ENCODE measurements around the gene KRT74. TPM values are rescaled to one million over a fixed set of nuclear protein-coding genes. Genes with fewer than 3 reads are reported as not detected.

Gene KRT74
- total and polyA plus RNA-seq, 2 of the 13 experiments (the other 11 are each of a cell fraction or from before 2014, with no cell fraction given) = not detected

DNA sequence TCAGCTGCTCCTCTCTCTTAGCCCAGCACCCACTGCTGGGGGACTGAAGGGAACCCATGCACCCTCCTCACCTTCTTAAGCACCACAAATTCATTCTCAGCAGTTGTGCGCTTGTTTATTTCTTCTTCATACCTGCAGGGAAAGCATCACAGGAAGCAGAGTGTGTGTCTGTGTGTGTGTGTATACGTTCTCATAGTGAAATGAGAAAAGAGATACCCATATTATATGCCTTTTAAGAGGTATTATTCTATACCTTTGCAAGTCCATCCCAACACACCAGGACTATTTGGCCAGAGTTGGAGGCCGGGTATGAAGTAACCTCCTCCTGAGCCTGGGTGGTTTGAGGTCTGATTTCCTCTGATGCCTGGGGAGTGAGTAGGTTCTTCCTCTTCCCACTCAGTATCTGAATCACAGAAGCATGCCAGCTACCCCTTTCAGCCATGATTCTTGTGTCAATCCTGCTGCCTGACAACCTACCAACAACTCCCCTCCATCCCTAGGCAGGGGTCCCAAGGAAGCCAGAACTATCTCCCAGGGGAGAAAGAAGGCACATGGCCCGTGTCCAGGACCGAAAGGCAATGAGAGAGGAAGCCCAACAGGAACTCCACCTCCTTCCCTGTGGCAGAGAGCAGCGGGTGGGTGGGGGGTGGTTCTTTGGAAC lies 41.7 kb upstream of the KRT74 start (continued):
- TF ChIP-seq ZBTB49 (CRISPR knock-in tag; IDR thresholded peaks at IDR 0.05; ENCODE audit: borderline replicate concordance) (no peak), AGO2 (optimal IDR thresholded peaks at IDR 0.05; ENCODE audit: low read depth, low read length) (no peak), ELF3 (CRISPR knock-in tag; IDR thresholded peaks at IDR 0.05) (no peak), NFKBIZ (CRISPR knock-in tag; IDR thresholded peaks at IDR 0.05) (no peak), GPBP1L1 (CRISPR knock-in tag; IDR thresholded peaks at IDR 0.05) (no peak), MXI1 (IDR thresholded peaks at IDR 0.05; ENCODE audit: borderline replicate concordance, low read depth, low read length) (no peak)

DNA sequence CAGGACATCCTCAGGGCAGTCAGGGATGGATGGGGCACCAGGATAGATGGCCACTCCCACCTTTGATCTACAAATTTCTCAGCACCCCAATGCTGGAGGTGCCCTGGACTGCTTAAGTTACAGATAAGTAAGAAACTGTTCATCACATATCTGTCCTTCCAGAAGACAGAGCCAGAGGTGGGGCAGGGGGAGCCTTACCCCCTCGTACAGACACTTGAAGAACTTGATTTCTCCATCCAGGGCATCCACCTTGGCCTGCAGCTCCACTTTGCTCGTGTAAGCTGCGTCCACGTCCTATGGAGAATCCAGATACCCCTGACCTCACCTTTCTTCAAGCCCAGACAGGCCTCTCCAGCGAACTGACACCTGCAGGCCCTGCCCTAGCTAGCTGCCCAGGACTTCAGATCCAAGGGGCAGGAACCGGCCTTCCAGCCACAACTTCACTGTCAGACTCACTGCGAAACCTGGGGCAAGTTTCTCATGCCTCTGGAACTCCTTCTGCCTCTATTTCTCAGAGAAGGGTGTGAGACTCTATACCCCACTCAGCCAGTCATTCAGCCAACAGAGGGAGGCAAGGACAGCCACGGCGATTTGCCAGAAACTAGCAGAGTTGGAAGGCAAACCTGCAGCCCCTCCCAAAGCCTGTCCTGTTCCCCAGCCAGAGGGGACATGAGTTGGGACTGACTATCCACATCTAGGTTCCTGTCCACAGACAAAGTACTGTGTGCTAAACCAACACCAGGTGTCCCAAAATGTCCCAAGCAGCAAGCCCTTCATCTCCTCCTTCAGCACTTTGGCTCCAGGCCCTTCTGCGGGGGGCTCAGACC lies 41.0 kb upstream of the KRT74 start:
- intact Hi-C loops (cut with micrococcal nuclease; ENCODE audit: unreplicated experiment) (no loop called here), in situ Hi-C loops (cut with HindIII; ENCODE audit: extremely low pct_ligation_motif_present, low pct_unique_long_range_greater_than_20kb) (no loop called here)
- Histone ChIP-seq H2AFZ (ENCODE audit: low read length) (no peak overlapping the region), H3K27me3 (ENCODE audit: control insufficient read depth in 1 of 2, insufficient read depth in 2 of 2, low read length in 2 of 2) (peaks cover 4 to 53% of the 10 kb centered on the region in 2 experiments; a peak in 3 of 5 replicates), H3K79me2 (ENCODE audit: insufficient read depth, low read length) (no peaks in the 10 kb centered on the region), H3K27ac (ENCODE audit: extremely low read length, insufficient read depth, low read length) (no peak overlapping the region), H3K9ac (ENCODE audit: insufficient read depth, low read depth, low read length) (no peak overlapping the region), H3K4me1 (ENCODE audit: insufficient read depth, low read length) (no peaks in the 10 kb centered on the region), H3K9me3 (ENCODE audit: low read length) (no peaks in the 10 kb centered on the region), H3K4me3 (replicated peaks in 1 of 3; ENCODE audit: insufficient read depth in 1 of 3, low read depth in 2 of 3, low read length in 3 of 3) (no peak overlapping the region), H4K20me1 (ENCODE audit: insufficient read depth, low read length) (no peaks in the 10 kb centered on the region), H3K4me2 (ENCODE audit: low read depth, low read length) (no peak overlapping the region), H3K36me3 (replicated peaks in 1 of 2; ENCODE audit: control insufficient read depth in 1 of 2, insufficient read depth in 2 of 2, low read length in 2 of 2) (no peaks in the 10 kb centered on the region)
- ATAC-seq = no peak
- DNase-seq (ENCODE audit: low spot score) = no peak
- WGBS (ENCODE audit: low lambda C conversion rate) = 17% methylated on average over 6 of the region's 10 CpGs
- ChIA-PET CTCF (ENCODE audit: low intra/inter-chr PET ratio, low total read pairs) (no interaction called here), POLR2A (no interaction called here)
- BruUV-seq (replicated peaks) = no TSS peak
- no peak for FAIRE-seq
- no peak for TF ChIP-seq ZNF577 (CRISPR knock-in tag; IDR thresholded peaks at IDR 0.05; ENCODE audit: borderline replicate concordance, low read depth)
- TF ChIP-seq CHD4 (IDR thresholded peaks at IDR 0.05; ENCODE audit: borderline replicate concordance, low read length) = no peak
- TF ChIP-seq RXRB (CRISPR knock-in tag; IDR thresholded peaks at IDR 0.05; ENCODE audit: borderline replicate concordance) = no peak
- no peak for TF ChIP-seq ZNF772 (CRISPR knock-in tag; IDR thresholded peaks at IDR 0.05)
- no peak for TF ChIP-seq ATAD3A (CRISPR knock-in tag; IDR thresholded peaks at IDR 0.05)
- no peak for TF ChIP-seq CCAR2 (optimal IDR thresholded peaks at IDR 0.05; ENCODE audit: low read depth, low read length)
- TF ChIP-seq JUNB (CRISPR knock-in tag; IDR thresholded peaks at IDR 0.05; ENCODE audit: borderline replicate concordance) = no peak
- no peak for TF ChIP-seq NFKBIZ (CRISPR knock-in tag; IDR thresholded peaks at IDR 0.05)
- TF ChIP-seq HHEX (CRISPR knock-in tag; IDR thresholded peaks at IDR 0.05) = no peak
- TF ChIP-seq SNAPC2 (CRISPR knock-in tag; IDR thresholded peaks at IDR 0.05) = no peak
- TF ChIP-seq ZNF121 (CRISPR knock-in tag; IDR thresholded peaks at IDR 0.05) = no peak
- TF ChIP-seq GZF1 (CRISPR knock-in tag; IDR thresholded peaks at IDR 0.05) = no peak
- no peak for TF ChIP-seq HINFP (CRISPR knock-in tag; IDR thresholded peaks at IDR 0.05; ENCODE audit: low read depth)

Measured in HepG2 (cell line).